Mesenchymal stem cell (in vitro differentiated cells and primary cell): ENCODE results near the gene GRAMD1B.

Source experiments
- DNase-seq: peaks from one replicate; pipeline ENCODE4 v3.0.0-alpha.2; 2013
- H2AFZ ChIP-seq: one replicate; pipeline ENCODE4 v1.6.1; 2013; ENCODE audit warnings: low read depth, mild to moderate bottlenecking, control low read depth, inconsistent platforms, low read length, moderate library complexity
- H2AK5ac ChIP-seq: 2 replicates; pipeline ENCODE4 v1.6.1; 2013; ENCODE audit warnings: low read length, moderate library complexity, mild to moderate bottlenecking, inconsistent platforms; ENCODE audit not compliant: severe bottlenecking
- H2BK120ac ChIP-seq: one replicate; pipeline ENCODE4 v1.6.1; 2013; ENCODE audit warnings: low read depth, mild to moderate bottlenecking, inconsistent platforms, low read length, moderate library complexity
- H2BK12ac ChIP-seq, 2 experiments: one replicate each; pipeline ENCODE4 v1.6.1; 2013; ENCODE audit warnings: inconsistent platforms in 2 of 2, low read length in 2 of 2, mild to moderate bottlenecking in 2 of 2, moderate library complexity in 2 of 2, control low read depth in 1 of 2
- H2BK15ac ChIP-seq: one replicate; pipeline ENCODE4 v1.6.1; 2013; ENCODE audit warnings: mild to moderate bottlenecking, low read depth, inconsistent platforms; ENCODE audit not compliant: poor library complexity, severe bottlenecking
- H2BK5ac ChIP-seq: 2 replicates; pipeline ENCODE4 v1.6.1; 2013; ENCODE audit warnings: low read depth, mild to moderate bottlenecking, low read length, control low read depth, inconsistent platforms; ENCODE audit not compliant: poor library complexity, severe bottlenecking
- H3K14ac ChIP-seq, 2 experiments: one replicate each; pipeline ENCODE4 v1.6.1; 2013; ENCODE audit warnings: inconsistent platforms in 2 of 2, low read length in 2 of 2, control low read depth in 1 of 2, mild to moderate bottlenecking in 1 of 2, moderate library complexity in 1 of 2
- H3K18ac ChIP-seq, 2 experiments: one replicate each; pipeline ENCODE4 v1.6.1; 2013; ENCODE audit warnings: inconsistent platforms in 2 of 2, low read length in 2 of 2, control low read depth in 1 of 2, low read depth in 1 of 2, mild to moderate bottlenecking in 1 of 2
- H3K23ac ChIP-seq, 2 experiments: one replicate each; pipeline ENCODE4 v1.6.1; 2013; ENCODE audit warnings: inconsistent platforms in 2 of 2, low read length in 2 of 2, mild to moderate bottlenecking in 2 of 2, moderate library complexity in 2 of 2, control low read depth in 1 of 2
- H3K27ac ChIP-seq: 2 replicates; pipeline ENCODE4 v1.5.1; 2013; ENCODE audit warnings: mild to moderate bottlenecking, moderate library complexity, low read length, control low read depth, inconsistent platforms; ENCODE audit not compliant: poor library complexity, severe bottlenecking
- H3K27me3 ChIP-seq, 2 experiments: 2 replicates each; pipeline versions ENCODE4 v1.6.1 to v1.7.0; 2013; ENCODE audit warnings: low read length in 2 of 2, mild to moderate bottlenecking in 2 of 2, moderate library complexity in 2 of 2, control low read depth in 1 of 2, inconsistent platforms in 1 of 2; ENCODE audit not compliant: control insufficient read depth in 1 of 2, insufficient read depth in 1 of 2
- H3K36me3 ChIP-seq, 2 experiments: 2 replicates each; pipeline versions ENCODE4 v1.6.1 to v1.7.0; 2013; ENCODE audit warnings: low read length in 2 of 2, control low read depth in 1 of 2, inconsistent platforms in 1 of 2, low read depth in 1 of 2, mild to moderate bottlenecking in 1 of 2; ENCODE audit not compliant: insufficient read depth in 2 of 2, control insufficient read depth in 1 of 2
- H3K4ac ChIP-seq, 2 experiments: one replicate each; pipeline ENCODE4 v1.6.1; 2013; ENCODE audit warnings: inconsistent platforms in 2 of 2, low read length in 2 of 2, mild to moderate bottlenecking in 2 of 2, moderate library complexity in 2 of 2, control low read depth in 1 of 2, low read depth in 1 of 2
- H3K4me1 ChIP-seq: 2 replicates; pipeline ENCODE4 v1.6.1; 2013; ENCODE audit warnings: low read depth, low read length, control low read depth; ENCODE audit not compliant: control insufficient read depth, insufficient read depth
- H3K4me2 ChIP-seq: 2 replicates; pipeline ENCODE4 v1.6.1; 2013; ENCODE audit warnings: low read length, mild to moderate bottlenecking, inconsistent platforms; ENCODE audit not compliant: poor library complexity, severe bottlenecking
- H3K4me3 ChIP-seq, 2 experiments: 2 replicates each; pipeline versions ENCODE4 v1.5.1 to v1.7.0; 2013; ENCODE audit warnings: low read length in 2 of 2, mild to moderate bottlenecking in 2 of 2, control low read depth in 1 of 2, low read depth in 1 of 2; ENCODE audit not compliant: insufficient read depth in 1 of 2
- H3K79me1 ChIP-seq: replicated peaks from 2 replicates; pipeline ENCODE4 v1.6.1; 2013; ENCODE audit warnings: mild to moderate bottlenecking, control low read depth, low read length, inconsistent platforms; ENCODE audit not compliant: poor library complexity, severe bottlenecking
- H3K9ac ChIP-seq: 2 replicates; pipeline ENCODE4 v1.7.0; 2013; ENCODE audit warnings: mild to moderate bottlenecking, low read length, moderate library complexity
- H3K9me3 ChIP-seq: 2 replicates; pipeline ENCODE4 v1.7.0; 2013; ENCODE audit warnings: mild to moderate bottlenecking, low read length; ENCODE audit not compliant: control insufficient read depth
- H4K8ac ChIP-seq: one replicate; pipeline ENCODE4 v1.6.1; 2013; ENCODE audit warnings: inconsistent platforms, mild to moderate bottlenecking, low read length, moderate library complexity
- H4K91ac ChIP-seq: one replicate; pipeline ENCODE4 v1.6.1; 2013; ENCODE audit warnings: mild to moderate bottlenecking, low read length, inconsistent platforms
- WGBS: methylation state at CpG from one replicate; pipeline ENCODE4 v1.1.7; 2013; ENCODE audit warnings: mixed read lengths; 5-methylcytosine and 5-hydroxymethylcytosine counted together

Gene GRAMD1B

GRCh38 chr11:123562829-123563228, 132.8 kb downstream of the GRAMD1B start:
- 90% methylated on average over 8 of the region's 8 CpGs for WGBS
- no peak overlapping the region for H2AFZ ChIP-seq
- H2BK12ac ChIP-seq = no peak overlapping the region
- H3K14ac ChIP-seq = no peak overlapping the region
- H4K8ac ChIP-seq = no peak overlapping the region
- no peak overlapping the region for H2AK5ac ChIP-seq
- H3K4ac ChIP-seq = no peak overlapping the region
- H3K4me3 ChIP-seq = no peak overlapping the region
- H3K4me1 ChIP-seq = no peaks in the 10 kb centered on the region
- no peak overlapping the region for H3K18ac ChIP-seq
- peaks cover 2% of the 10 kb centered on the region for H3K79me1 ChIP-seq
- H3K23ac ChIP-seq = no peak overlapping the region
- no peak for DNase-seq
- H4K91ac ChIP-seq = no peak overlapping the region
- H2BK15ac ChIP-seq = no peak overlapping the region
- H2BK120ac ChIP-seq = no peak overlapping the region
- no peak overlapping the region for H2BK5ac ChIP-seq
- no peak overlapping the region for H3K9ac ChIP-seq
- no peak overlapping the region for H3K4me2 ChIP-seq
- no peaks in the 10 kb centered on the region for H3K9me3 ChIP-seq
- H3K27ac ChIP-seq = no peak overlapping the region
- no peaks in the 10 kb centered on the region for H3K27me3 ChIP-seq
- no peaks in the 10 kb centered on the region for H3K36me3 ChIP-seq

GRCh38 chr11:123564221-123564620, 134.2 kb downstream of the GRAMD1B start:
- no peak overlapping the region for H3K18ac ChIP-seq
- no peak overlapping the region for H3K4ac ChIP-seq

GRCh38 chr11:123566852-123567251, 136.8 kb downstream of the GRAMD1B start:
- H3K18ac ChIP-seq = no peak overlapping the region
- H3K4me3 ChIP-seq = no peak overlapping the region
- no peaks in the 10 kb centered on the region for H3K36me3 ChIP-seq
- H2BK120ac ChIP-seq = no peak overlapping the region
- WGBS = 61% methylated on average over 4 of the region's 4 CpGs
- H3K4ac ChIP-seq = no peak overlapping the region
- DNase-seq = no peak
- H2BK15ac ChIP-seq = no peak overlapping the region
- no peak overlapping the region for H2BK5ac ChIP-seq
- H3K9ac ChIP-seq = no peak overlapping the region
- no peak overlapping the region for H3K4me2 ChIP-seq
- peaks cover 2% of the 10 kb centered on the region for H3K79me1 ChIP-seq
- H3K9me3 ChIP-seq = no peaks in the 10 kb centered on the region
- no peak overlapping the region for H3K23ac ChIP-seq
- H4K8ac ChIP-seq = no peak overlapping the region
- no peak overlapping the region for H2AFZ ChIP-seq
- H3K4me1 ChIP-seq = no peaks in the 10 kb centered on the region
- H2BK12ac ChIP-seq = no peak overlapping the region
- H3K27me3 ChIP-seq = no peaks in the 10 kb centered on the region
- no peak overlapping the region for H3K27ac ChIP-seq
- no peak overlapping the region for H2AK5ac ChIP-seq
- no peak overlapping the region for H4K91ac ChIP-seq
- H3K14ac ChIP-seq = no peak overlapping the region

More at GRCh38 chr11:123564221-123564620, 134.2 kb downstream of the GRAMD1B start:
- Histone ChIP-seq H3K36me3 (no peaks in the 10 kb centered on the region), H3K9ac (no peak overlapping the region), H3K4me1 (no peaks in the 10 kb centered on the region), H4K8ac (no peak overlapping the region), H3K27me3 (no peaks in the 10 kb centered on the region), H3K4me2 (no peak overlapping the region), H3K23ac (no peak overlapping the region), H3K14ac (no peak overlapping the region), H3K4me3 (no peak overlapping the region), H3K9me3 (no peaks in the 10 kb centered on the region), H2BK5ac (no peak overlapping the region), H4K91ac (no peak overlapping the region), H3K27ac (no peak overlapping the region), H2AFZ (no peak overlapping the region), H2BK15ac (no peak overlapping the region), H2BK120ac (no peak overlapping the region), H3K79me1 (peaks cover 2% of the 10 kb centered on the region), H2BK12ac (no peak overlapping the region), H2AK5ac (no peak overlapping the region)
- no peak for DNase-seq
- WGBS = 90% methylated on average over 3 of the region's 3 CpGs

- Histone ChIP-seq H3K79me1 (peaks cover 2% of the 10 kb centered on the region), H3K23ac (no peak overlapping the region), H4K91ac (no peak overlapping the region), H3K4ac (no peak overlapping the region), H3K4me3 (no peak overlapping the region), H3K9ac (no peak overlapping the region), H3K18ac (no peak overlapping the region), H2BK15ac (no peak overlapping the region), H3K27me3 (no peaks in the 10 kb centered on the region), H2AFZ (no peak overlapping the region), H3K4me2 (no peak overlapping the region), H2AK5ac (no peak overlapping the region), H3K27ac (no peak overlapping the region), H2BK12ac (no peak overlapping the region), H2BK5ac (no peak overlapping the region), H3K9me3 (no peaks in the 10 kb centered on the region), H3K36me3 (no peaks in the 10 kb centered on the region), H2BK120ac (no peak overlapping the region), H3K14ac (no peak overlapping the region), H4K8ac (no peak overlapping the region), H3K4me1 (no peaks in the 10 kb centered on the region)
- DNase-seq = no peak
- WGBS = 67% methylated on average over 1 of the region's 1 CpG
Measured at GRCh38 chr11:123567466-123567865, 137.4 kb downstream of the GRAMD1B start.
